C1 segment of cervical spinal cord (tissue), 14 donors: ENCODE results near the gene TMEM239.
"Not testable (repeated sequence)": the region's sequence is repeated elsewhere in the genome, so short reads cannot be mapped to it uniquely, and the experiment has no call there.

Experiments used
- DNase-seq, 14 donors: peaks; one replicate each; lab custom pipeline; 2025; lab: John Stamatoyannopoulos, UW

Gene TMEM239

GRCh38 chr20:2820084-2820895, 4.1 kb downstream of the TMEM239 start:
- no peak for DNase-seq

GRCh38 chr20:2820896-2821869, 5.0 kb downstream of the TMEM239 start:
- no peak for DNase-seq

- DNase-seq = no peak
These were observed 5.9 kb downstream of the TMEM239 start for GRCh38 chr20:2822073-2822472.

GRCh38 chr20:2825761-2826160, 9.6 kb downstream of the TMEM239 start:
- DNase-seq = no peak

- no peak for DNase-seq
These were observed 10.5 kb downstream of the TMEM239 start for GRCh38 chr20:2826655-2827054.

- no peak for DNase-seq
These were observed 13.2 kb downstream of the TMEM239 start for GRCh38 chr20:2829376-2829775.

- not testable (repeated sequence) for DNase-seq
These were observed 15.0 kb downstream of the TMEM239 start for GRCh38 chr20:2831206-2831605.

GRCh38 chr20:2833761-2834160, 17.6 kb downstream of the TMEM239 start:
- no peak for DNase-seq

- no peak for DNase-seq
These were observed 18.4 kb downstream of the TMEM239 start for GRCh38 chr20:2834401-2835110.

GRCh38 chr20:2835331-2835796, 19.2 kb downstream of the TMEM239 start:
- DNase-seq = no peak

- DNase-seq = no peak
These were observed 19.9 kb downstream of the TMEM239 start for GRCh38 chr20:2836035-2836434.

GRCh38 chr20:2837221-2837960, 21.2 kb downstream of the TMEM239 start:
- no peak for DNase-seq

- no peak for DNase-seq
These were observed 22.1 kb downstream of the TMEM239 start for GRCh38 chr20:2838170-2838797.

GRCh38 chr20:2838847-2839671, 22.9 kb downstream of the TMEM239 start:
- no peak for DNase-seq

- peak in 2 of 14 donors; percentile 42 to 45 for DNase-seq
These were observed 23.6 kb downstream of the TMEM239 start for GRCh38 chr20:2839732-2840137.

- DNase-seq = peak; percentile 6 to 92 (median 82)
These were observed 24.2 kb downstream of the TMEM239 start, which contains the start of the genes PCED1A and VPS16 for GRCh38 chr20:2840138-2840966. Gene PCED1A (minus strand): TSS chr20:2840655. CDS start chr20:2839912, 743 bp downstream. Gene VPS16 (plus strand): TSS chr20:2840745. CDS start chr20:2840775, 30 bp downstream.

GRCh38 chr20:2840967-2841531, 24.9 kb downstream of the TMEM239 start:
- DNase-seq = peak in 6 of 14 donors; percentile 35 to 80 (median 67)

- no peak for DNase-seq
These were observed 29.4 kb downstream of the TMEM239 start for GRCh38 chr20:2845607-2846006.
